ENCODE measurements around the gene SLC39A12.

- no peak for TF ChIP-seq POLR2A (IDR thresholded peaks at IDR 0.05)
- TF ChIP-seq CTCF (IDR thresholded peaks at IDR 0.05) = no peak
Measured at GRCh38 chr10:17943033-17943745, 8.5 kb upstream of the SLC39A12 start.

Measured in breast epithelium (tissue), 3 donors.